ENCODE measurements around the gene SP3.

Gene SP3

DNA sequence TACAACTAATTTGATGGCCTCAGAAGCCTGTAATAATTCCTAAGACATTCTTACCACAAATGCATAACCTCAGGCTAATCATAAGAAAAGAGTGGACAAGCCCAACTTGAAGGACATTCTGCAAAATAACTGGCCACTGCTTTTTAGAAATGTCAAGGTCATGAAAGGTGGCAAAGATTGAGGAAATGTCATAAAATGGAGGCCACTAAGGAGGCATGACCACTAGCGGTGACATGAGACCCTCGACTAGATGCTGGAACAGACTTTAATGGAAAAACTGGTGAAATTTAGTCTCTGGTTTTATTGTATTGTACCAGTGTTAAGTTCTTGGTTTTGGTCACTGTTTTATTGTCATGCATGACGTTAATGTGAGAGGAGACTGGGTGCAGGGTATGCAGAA, 78.6 kb downstream of the SP3 start:
- DNase-seq: no peak

DNA sequence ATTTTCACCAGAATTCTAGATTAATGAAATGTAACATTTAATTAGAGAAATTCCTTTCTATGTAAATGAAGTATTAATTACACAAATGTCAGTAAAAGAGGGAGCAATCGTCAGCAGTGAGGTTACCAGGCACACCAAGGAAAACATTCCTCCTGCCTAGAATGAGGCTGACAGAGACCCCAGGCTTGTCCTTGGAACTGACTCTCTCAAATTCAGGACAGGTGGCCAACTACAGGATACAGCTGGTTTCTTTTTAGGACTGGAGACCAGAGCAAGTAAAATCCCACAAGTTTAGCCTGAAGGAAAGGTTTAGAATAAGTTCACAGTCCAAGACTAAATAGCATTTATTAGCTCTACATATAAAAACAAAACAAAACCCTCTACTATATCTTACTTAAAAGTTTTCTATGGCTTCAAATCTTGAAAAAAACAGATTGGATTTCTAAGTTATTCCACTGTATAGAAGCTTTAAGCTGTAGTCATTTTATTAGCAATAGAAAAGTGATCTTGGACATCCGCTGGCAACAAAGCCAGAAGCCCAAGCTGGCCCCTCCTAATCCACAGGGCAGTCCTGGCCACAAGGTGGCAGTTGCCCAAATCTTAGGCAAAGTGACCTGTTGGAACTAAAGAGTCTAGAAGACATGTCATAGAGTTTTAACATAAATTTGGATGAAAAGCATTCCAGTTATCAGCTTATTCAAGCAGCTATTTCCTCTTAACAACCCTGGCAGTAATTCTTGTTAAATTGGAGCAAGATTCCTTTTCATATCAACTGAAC, 81.0 kb downstream of the SP3 start:
- DNase-seq: peak; percentile 49 to 51

GRCh38 chr2:173881886-173882285, 83.3 kb downstream of the SP3 start:
- DNase-seq: no peak

DNA sequence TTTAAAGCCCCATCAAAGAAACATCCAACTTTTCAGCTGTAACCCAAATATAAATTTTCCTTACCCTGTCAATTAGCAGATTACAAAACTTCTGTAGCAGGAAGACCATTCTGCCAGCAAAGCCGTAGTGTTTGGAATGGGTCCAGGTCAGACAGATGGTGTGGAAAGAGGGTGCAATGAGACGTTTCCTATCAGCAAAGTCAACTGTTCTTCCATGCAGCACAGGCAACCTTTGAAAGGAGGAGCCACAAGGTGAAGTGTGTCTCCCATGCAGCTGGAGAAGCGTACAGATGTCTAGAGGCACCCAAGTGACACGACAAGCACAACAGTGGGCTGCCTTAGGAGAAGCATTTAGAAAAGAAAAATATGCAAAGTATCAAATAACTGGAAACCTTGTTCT, 83.7 kb downstream of the SP3 start:
- DNase-seq: no peak

DNA sequence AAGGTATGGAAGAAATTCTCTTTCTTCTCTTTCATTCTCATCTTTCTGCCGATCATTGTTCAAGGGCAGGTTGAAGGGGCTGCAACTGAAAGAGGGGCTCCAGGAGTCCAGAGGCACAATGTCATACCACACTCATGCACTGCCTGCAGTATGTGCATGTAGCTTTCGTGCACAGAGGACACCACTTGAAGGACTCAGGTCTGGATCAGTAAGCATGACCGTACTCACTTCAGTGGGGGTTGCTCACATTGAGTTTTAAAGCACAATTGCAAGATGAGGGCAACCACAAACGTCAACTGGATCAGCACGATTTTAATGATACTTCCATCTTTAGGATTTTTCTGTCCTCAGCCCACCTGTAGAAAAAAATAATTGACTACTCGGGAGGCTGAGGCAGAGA, 84.6 kb downstream of the SP3 start:
- no peak for DNase-seq

DNA sequence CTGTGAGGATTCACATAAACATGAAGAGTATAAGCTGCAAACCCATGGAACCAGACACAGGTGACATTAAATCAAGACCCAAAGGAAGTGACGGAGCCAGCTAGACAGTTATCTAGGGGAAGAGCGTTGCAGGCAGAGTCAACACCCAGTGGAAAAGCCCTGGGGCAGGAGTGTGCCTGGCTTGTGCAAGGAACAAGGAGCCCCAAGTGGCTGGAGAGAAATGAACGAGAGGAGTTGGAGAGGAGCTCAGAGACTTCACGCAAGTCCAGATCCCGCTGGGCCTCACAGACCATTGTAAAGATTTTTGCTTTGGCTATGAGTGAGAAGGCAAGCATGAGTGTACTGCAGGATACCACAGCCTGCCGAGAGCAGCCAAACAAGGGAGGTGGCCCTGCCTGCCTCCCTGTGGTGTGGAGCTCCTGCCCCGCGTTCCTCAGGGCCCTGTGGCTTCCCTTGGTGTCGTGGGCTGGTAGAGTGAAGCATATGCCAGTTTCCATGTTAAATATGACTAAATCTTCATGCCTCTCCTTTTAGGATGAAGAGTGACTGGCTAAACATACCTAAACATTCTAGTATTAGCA, 88.2 kb downstream of the SP3 start:
- DNase-seq: no peak

- DNase-seq: peak; percentile 53 to 65
Observed at GRCh38 chr2:173874894-173875237, 90.3 kb downstream of the SP3 start.

GRCh38 chr2:173874003-173874893, 90.9 kb downstream of the SP3 start:
- DNase-seq: no peak

DNA sequence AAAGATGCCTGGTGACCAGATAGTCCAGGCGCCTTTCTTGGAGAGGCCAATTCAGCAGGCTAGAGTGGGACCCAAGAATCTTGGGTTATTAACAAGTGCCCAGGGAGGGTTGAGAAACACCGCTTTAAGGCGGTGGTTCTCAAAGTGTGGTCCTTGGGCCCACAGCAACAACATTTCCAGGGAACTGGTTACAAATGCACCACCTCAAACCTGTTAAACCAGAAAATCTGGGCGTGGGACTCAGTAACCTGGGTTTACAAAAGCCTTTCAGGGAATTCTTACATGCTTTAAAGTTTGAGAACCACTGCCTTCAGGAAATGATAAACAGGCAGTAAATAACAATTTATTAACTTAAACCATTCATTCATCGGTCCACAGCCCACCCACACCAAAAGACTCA, 92.5 kb downstream of the SP3 start:
- DNase-seq: no peak

DNA sequence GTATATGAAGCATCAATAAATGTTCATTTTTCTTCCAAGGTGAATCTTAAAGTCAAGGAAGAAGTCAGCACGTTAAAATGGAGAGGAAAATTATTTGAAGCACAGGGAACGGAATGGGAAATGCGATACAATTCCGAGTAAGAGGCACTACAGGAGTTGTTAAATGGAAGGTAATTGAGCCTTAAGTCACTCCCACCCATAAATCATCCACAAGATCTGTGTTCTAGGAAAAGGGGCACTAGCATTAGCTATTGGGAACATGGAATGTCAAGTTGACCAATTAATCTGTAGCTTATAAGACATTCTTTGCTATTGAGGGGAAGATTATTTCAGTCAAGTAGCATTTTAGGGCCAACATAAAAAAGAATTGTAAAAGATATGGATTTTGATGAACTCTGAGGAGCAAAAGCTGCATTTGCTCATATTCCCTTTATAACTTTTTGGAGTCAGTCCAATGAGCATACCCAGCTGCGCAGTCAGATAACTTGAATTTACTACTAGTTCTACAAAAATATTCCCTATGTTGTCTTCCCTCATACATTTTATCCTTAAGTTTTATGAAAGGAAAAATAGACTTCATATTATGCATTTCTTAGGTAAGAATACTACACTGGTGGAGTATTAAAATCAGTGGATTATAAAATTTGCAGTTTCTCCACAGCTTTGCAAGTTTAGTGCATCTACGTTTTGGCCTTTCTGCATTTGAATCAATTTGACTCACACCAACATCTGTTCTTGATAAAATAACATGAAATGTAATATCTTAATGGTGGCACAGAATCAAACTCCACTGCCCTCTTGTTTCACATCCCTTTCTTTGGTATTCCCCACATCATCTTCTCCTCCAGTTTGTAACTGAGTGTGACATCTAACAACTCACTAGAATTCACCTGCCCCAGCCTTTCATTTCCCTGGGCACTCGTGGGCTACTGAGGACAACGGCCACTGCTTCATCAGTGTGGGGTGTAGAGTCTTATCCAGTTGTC, 95.6 kb downstream of the SP3 start:
- DNase-seq: no peak

GRCh38 chr2:173868406-173868805, 96.8 kb downstream of the SP3 start:
- DNase-seq: no peak

- no peak for DNase-seq
Observed at GRCh38 chr2:173866874-173867618, 98.1 kb downstream of the SP3 start.

DNA sequence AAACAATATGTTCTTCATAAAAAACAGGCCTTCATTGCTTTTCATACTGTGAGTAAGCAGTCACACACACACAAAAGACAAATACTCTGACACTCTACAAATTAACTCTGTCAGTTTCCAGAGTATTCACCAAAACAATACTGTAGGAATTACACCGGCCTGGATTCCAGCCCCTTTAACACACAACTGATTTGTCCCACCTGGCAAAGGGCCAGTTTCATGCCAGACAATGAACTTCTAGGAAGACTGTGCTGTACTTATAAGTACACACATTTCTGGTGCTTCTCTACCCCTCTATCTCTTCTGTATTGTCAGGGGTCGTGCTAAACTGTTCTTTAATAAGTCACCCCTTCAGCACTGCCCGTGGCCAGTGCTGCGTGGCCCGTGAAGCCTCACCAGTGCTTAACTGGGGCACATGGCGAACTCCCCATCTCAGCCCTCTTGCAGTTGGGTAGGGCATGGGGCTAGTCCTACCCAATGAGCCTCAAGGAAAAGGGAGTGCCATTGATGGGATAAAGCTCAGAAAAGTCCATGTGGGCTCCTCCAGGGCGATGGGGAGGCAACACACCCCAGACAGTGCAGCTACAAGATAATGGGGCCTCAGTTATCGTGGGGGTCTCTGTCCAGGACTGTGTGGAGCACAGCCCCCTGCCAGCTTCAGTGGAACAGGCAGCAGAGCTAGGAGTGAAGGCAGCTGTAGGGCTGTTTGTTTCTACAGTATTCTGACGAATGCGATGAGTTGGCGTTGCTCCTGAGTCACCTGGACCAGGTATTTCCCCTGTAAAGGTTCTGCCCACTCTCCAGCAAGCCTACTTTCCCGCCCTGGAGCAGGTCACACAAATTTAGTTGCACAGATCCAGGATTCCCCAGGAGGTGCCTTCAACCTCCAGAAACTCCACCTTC, 99.0 kb downstream of the SP3 start:
- DNase-seq: no peak

DNA sequence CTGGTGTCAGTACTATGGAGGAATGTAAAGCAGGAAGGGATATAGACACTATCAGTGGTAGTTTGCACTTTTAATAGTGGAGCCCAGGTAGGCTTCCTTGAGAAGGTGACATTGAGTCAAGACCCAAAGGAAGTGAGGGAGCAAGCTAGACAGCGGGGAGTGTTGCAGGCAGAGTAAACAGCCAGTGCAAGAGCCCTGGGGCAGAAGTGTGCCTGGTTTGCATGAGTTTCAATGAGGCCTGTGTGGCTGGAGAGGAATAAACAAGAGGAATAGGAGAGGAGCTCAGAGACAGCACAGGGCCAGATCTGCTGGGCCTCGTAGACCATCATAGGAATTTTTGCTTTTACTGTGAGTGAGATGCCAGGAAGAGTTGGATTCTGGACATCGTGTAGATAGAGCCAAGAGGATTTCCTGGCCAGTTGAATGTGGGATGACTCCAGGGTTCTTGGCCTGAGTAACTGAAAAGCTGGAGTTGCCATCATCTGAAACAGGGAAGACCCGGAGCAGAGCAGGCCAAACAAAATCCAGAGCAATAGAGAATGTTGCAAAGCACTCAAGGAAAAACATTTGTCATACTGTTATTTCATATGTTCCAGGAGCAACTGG, 102.5 kb downstream of the SP3 start:
- DNase-seq: no peak

GRCh38 chr2:173860566-173860965, 104.6 kb downstream of the SP3 start:
- DNase-seq: no peak

DNA sequence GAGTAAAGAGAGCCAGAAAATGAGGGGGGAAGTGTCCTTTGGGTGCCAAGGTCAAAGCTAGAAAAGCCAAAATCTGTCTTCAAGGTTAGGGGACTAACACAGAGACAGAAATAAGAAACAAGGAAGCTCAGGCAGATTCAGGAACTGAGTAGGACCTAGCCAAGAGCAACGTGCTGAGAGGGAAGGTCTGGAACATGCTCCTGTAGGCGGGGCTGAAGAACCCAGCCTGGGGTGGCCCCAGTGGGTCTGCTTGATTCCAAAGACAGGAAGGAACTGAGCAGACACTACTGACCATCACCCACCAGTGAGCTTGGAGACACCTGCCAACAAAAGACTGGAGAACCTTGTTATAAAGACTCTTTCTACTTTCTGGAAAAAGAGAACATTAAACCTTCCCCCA, 105.1 kb downstream of the SP3 start:
- peak; percentile 44 to 62 for DNase-seq

GRCh38 chr2:173858291-173858731, 106.9 kb downstream of the SP3 start:
- DNase-seq: no peak
